ENCODE measurements around the gene SMC3.
"Not testable (repeated sequence)": the region's sequence is repeated elsewhere in the genome, so short reads cannot be mapped to it uniquely, and the experiment has no call there.

Gene SMC3

GRCh38 chr10:110628161-110628560 is 60.7 kb downstream of the SMC3 start:
- no peak for DNase-seq

GRCh38 chr10:110629680-110630191 is 62.2 kb downstream of the SMC3 start:
- DNase-seq = no peak

- DNase-seq = no peak
Measured at GRCh38 chr10:110631934-110632333, 64.4 kb downstream of the SMC3 start.

GRCh38 chr10:110632591-110633215 is 65.2 kb downstream of the SMC3 start:
- DNase-seq = no peak

- DNase-seq = no peak
Measured at GRCh38 chr10:110634527-110635209, 67.2 kb downstream of the SMC3 start.

- no peak for DNase-seq
Measured at GRCh38 chr10:110636572-110636931, 69.1 kb downstream of the SMC3 start.

GRCh38 chr10:110636932-110637557 is 69.5 kb downstream of the SMC3 start:
- DNase-seq = no peak

GRCh38 chr10:110637558-110638053 is 70.1 kb downstream of the SMC3 start:
- no peak for DNase-seq

- DNase-seq = no peak
Measured at GRCh38 chr10:110638319-110638718, 70.8 kb downstream of the SMC3 start.

GRCh38 chr10:110639046-110639445 is 71.6 kb downstream of the SMC3 start:
- not testable (repeated sequence) for DNase-seq

- not testable (repeated sequence) for DNase-seq
Measured at GRCh38 chr10:110639858-110640257, 72.4 kb downstream of the SMC3 start.

GRCh38 chr10:110641256-110641655 is 73.8 kb downstream of the SMC3 start:
- DNase-seq = peak in 1 of 2 donors; percentile 26

- DNase-seq = no peak
Measured at GRCh38 chr10:110642204-110643034, 74.9 kb downstream of the SMC3 start.

- no peak for DNase-seq
Measured at GRCh38 chr10:110643035-110643652, 75.6 kb downstream of the SMC3 start.

GRCh38 chr10:110643653-110644597 is 76.4 kb downstream of the SMC3 start, which contains the start of gene RBM20:
RBM20 (plus strand) TSS chr10:110644336; CDS start chr10:110644455, 119 bp downstream.
- peak in 1 of 2 donors; percentile 4 for DNase-seq

- DNase-seq = no peak
Measured at GRCh38 chr10:110644598-110645462, 77.3 kb downstream of the SMC3 start.

GRCh38 chr10:110646417-110647135 is 79.1 kb downstream of the SMC3 start:
- DNase-seq = no peak

GRCh38 chr10:110647136-110647430 is 79.6 kb downstream of the SMC3 start:
- no peak for DNase-seq

GRCh38 chr10:110648692-110649346 is 81.3 kb downstream of the SMC3 start:
- no peak for DNase-seq

All from CD4-positive, alpha-beta T cell treated with Interleukin-1 beta for 1 hour (primary cell).